Measurements from ENCODE around the gene SSH2.

Gene SSH2

DNA sequence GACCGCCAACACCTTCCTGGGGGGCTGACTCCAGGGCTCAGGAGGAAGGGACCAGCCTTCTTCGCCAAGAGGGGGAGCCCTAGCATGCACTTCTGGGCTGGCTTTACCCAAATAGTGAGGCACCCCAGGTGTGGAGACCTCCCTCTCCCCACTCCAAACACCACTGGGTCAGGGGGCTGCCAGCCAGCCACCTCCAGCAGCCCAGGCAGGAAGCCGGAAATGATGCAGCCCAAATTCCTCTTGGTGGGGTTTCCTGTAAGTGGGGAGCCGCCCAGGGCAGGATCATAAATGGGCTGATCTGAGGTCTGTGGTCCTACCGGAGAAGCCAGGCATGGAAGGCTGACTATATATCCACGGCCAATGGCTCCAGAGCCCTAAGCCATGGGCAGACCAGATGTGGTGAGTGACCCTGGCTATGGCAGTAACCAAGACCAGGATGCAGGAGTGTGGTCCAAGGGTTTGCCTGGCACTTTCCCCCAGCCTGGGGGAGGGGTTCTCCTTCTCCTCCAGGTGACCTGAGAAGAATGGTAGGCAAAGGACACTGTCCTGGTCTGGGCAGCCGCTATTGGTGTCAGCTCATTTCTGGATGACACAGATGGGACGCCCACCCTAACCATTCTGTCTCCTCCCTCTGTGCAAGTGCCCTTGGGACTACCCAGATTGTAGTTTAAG is 344.8 kb downstream of the SSH2 start:
- DNase-seq = no peak

DNA sequence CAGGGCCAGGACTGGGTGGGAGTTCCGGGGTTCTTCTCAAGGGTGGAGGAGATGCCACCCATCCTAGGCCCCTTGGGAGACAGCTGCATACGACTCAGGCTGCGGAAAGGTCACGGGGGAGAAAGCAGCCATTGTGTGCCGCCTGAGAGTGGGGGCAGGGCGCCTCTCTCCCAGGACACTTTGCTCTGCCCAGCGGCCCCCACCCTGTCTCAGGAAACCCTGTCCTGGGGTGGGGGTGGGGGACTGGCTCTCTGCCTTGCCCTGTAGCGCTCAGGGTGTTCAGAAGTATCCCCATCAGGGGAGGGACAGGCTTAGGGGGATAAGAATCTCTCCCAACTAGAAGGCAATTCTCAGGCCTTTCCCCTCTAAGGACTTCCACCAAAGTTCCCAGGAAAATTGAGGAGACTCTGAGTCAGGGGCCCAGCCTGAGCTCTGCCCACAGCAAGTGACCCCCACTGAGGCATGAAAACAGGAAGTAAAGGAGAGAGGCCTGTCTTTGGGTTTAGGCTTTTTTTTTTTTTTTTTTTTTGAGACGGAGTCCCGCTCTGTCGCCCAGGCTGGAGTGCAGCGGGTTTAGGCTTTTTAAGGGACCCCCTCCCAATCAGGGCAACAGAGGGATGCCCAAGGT is 345.5 kb downstream of the SSH2 start:
- DNase-seq = no peak

DNA sequence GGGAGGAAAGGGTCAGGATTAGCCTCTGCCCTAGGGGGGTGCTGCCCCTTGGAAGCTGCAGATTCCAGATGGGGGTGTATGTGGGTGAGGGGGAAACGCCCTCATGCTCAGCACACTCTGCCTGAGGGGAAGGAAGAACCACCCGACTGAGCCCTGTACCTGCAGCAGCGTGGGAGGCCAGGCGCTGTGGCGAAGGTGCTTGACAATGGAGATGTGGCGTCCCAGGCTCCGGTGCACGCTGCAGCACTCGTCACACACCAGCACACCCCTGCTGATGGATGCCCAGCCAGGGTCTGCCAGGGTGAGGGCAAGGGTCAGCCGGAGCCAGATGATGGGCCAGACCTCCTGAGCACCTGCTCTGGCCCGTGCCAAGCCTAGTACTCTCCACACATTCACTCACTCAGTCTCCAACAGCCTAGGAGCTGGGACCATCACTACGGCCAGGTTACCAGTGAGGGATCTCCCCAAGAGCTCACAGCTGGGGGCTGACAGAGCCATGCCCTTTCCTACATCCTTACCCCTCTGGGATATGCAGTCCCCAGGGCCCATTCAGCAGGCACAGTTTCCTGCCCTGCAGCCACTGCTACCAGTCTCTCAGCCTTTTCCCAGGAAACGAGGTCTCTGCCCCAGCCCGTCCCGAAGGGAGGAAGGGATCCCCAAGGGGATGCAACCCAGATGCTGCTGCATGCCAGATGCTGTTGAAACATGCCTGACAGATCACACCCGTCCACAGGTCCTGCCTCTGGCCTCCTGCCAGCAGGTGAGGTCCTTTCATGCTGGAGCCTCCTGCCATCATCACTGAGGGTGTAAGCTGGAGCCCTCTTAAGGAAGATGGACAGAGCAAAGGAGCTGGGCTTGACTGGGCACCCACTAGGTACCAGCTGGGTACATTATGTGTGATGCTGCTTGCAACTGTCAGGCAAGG is 346.4 kb downstream of the SSH2 start:
- DNase-seq = no peak

DNA sequence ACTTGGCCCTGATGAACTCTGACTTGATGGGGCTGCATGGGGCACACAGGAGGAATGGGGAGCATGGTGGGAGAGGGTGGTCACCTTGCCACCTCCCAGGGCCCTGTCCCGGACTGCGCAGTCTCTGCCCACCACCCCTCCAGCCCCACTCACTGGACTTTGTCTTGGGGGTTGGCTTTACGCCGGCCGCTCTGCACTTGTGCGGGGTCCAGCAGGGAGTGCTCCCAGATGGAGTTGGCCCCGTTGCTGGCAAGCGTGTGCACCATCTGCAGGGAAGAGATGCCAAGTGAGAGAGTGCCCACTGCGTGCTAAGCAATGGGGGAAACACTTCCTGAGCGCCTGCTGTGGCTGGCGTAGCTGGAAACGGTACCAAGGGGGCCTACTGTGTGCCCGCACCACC is 347.3 kb downstream of the SSH2 start:
- DNase-seq = no peak

DNA sequence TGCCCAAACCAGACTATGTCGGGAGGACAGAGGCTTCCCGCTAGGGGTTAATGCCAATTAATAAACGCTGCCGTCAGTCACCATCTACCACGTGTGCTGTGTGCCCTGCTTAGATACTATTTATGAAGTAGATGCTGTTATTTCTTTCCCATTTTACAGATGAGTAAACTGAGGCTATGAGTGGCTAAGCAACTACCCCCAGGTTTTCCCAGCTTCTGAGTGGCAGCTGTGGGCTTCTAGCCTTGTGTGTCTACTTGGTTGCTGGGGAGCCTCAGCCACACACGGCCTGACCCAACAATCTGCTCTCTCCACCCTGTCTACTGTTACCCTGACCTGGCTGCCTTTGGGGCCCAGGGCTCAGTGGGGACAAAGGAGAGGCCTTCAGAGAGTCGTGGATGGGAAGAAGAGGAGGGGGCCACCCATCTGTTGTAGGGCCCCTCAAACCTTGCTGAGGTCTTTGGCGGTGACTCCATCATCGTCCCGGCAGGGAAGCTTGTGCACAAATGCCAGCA is 347.7 kb downstream of the SSH2 start:
- DNase-seq = no peak

DNA sequence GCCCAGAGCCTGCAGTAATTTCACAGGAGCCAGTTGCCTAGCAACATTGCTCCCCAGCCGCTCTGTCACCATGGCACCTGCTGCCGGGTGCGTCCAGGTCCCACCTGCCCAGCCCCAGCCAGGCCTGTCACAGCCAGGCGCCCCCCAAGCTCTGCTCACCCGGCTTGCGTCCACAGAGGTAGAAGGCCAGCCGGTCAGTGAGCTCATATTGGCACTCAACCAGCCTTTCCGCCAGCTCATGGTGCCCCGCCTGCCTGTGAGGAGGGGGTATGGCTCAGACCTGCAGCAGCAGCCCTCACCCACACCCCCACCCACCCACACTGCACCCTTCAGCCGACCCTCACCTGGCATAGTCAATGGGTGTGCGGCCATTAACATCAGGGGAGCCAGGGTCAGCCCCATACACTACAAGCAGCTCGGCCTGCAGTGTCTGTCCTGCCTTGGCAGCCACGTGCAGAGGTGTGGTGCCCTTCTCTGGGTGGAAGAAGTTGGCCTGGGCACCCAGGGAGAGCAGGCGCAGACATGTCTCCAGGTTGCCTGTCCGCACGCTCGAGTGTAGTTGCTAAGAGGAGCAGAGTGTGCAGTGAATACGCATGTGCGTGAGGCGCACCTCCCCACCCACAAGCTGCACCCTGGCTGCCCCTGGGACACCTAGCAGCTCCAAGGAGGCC is 348.3 kb downstream of the SSH2 start:
- no peak for DNase-seq

DNA sequence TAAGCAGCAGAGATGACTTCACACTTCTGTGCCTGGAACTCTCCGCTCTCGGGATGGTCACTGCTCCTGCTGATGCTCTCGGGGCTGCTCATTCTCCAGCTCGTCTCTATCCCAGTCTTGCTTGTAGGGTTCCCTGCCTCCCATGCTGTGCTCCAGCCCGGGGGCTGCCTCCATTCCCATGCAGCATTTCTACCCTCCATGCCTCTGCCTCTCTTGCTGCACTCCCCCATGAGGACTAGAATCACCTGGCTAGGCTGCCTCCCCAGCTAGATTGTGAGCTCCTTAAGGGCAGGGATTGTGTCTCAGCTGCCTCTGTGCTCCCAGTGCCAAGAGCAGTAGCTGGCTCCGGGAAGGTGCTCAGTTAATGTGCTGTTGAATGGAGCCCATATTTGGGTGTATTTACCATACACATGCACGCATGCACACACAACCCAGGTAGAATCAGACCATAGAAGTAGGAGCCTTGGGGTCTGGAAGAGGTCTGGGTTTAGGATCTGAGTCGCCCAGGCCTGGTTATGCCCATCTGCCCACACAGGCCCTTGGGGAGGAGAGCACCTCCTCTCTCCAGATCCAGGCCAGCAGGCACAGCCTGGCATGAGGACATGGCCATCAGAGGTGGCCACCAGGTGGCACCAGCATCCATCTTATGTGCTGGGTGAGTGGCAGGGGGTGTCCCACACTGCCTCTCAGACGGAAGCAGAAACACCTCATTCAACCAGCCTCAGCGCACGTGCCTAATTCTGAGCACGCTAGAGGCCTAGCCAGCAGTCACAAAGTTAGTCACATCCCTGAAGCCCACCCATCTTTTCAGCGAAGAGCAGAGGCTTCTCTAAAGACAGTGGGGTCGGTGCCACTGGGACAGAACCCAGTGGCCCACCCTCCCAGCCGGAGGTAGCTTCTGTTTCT is 349.9 kb downstream of the SSH2 start:
- peak; percentile 90 to 91 for DNase-seq

DNA sequence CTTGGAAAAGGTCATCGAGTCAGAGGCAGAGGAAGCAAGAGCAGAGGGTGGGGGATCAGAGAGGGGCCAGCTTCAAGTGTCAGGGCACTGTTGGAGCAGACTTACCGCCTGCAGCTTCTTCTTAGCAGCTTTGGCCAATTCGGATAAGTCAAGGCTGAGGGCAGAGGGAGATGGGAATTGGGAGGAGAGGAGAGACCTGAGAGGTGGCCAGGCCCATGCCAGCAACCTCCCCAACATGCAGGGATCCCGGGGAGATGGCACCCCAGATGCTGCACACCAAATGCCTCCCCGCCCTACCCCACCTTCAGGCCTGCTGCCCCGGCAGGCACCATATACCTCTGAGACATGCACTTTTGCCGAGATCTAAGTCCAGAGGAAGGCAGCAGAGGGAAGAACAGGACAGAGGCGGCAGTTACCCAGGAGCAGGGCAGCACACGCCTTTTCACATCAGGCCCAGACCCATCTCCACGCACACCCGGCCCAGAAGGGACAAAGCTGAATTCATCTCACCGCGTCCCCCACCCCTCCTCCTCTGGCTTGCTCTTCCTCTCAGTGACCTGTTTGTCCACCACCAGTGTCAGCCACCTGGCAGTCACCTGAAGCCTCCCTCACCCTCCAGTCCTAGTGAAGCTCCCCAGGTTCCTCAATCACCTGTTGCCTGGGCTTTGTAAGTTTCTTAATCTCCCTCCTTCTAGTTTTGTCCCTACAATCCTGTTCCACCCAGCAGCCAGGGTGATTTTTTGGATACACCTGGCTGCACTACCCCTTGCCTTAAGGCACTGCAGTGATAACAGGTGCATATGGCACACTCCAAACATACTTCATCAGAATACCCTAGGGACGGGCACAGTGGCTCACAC is 351.2 kb downstream of the SSH2 start:
- no peak for DNase-seq

DNA sequence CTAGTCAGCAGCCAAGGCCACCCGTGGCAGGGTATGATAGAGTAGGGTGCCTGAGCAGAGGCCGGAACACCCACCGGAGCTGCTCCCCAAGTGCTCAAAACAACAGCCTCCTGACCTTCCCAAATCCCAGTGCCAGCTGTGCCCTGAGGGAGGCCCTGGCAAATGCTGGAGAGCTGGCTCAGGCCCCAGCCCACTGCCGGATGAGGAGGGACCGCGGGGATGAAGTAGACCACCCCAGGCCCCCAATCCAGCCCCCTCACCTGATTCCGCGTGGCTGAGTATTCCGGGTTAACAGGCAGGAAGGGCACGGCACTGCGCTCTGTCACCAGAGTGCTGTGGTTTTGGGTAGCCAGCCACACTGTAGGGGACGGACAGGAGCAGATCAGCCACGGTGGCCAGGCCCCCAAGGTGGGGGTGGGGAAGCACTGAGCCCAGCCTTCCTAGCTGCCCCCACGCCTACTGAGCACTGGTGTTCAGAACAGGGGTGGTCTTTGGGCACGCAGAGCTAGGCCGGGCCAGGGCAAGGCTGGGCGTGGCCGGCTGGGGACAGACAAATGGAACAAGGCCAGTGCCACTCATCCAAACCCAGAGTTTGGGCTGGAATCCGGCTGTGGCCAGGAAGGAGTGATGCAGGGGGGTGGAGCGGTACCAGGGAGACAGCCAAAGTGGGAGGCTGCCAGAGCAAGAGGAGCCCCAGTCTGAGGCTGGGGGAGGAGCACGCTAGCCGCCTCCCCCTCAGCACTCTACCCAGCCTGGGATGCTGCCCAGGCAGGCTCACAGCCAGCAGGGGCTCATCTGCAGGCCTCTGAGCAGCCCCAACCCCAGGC is 352.4 kb downstream of the SSH2 start:
- DNase-seq = no peak

DNA sequence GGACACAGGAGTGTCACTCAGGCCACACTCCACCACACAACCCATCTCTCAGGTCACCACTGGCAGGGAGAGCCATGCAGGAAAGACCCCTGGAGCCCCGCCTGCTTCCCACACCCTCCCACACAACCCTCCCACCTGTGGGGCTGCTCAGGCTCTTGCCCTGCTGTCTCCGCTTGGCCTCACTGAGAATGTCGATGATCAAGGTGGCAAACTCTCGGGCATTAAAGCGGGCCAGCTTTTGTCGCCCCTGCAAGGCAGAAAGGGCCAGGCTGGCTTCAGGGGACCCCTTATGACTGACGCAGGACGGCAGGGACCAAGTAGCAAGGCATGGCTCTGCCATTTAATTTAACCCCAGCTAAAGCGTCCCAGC is 353.0 kb downstream of the SSH2 start:
- no peak for DNase-seq

DNA sequence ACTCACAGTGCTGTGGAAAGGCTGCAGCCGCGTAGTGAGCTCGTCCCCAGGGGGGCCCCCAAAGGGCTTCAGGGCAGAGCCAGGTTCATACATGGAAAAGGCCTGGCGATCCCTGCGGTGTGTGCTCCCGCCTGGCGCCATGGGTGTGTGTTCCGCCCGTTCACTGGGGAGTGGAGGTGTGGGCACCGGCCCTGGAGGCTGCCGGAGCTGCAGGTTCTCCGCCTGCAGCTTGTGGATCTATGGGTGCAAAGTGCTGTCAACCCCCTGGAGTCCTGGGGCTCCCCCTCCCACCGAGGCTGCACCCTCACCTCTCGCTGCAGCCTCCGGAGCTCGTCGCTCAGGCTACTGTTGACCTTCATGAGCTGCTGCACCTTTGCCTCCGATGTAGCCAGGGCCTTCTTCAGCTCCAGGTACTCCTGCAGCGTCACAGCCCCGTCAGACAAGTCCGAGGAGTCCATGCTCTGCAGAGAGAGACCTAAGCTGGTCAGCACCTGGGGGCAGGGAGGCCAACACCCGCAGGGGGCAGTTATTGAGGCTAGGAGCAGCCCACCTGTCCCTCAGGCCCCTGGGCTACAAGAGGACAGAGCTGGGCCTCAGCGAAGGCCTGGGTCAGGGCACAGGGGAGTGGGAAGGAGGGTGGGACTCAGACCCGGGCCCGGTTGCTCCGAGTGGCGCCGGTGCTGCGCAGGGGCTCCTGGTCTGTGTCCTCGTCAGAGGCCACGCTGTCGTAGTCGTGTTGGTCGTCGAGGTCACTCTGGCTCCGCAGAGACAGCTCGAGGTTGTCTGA is 353.6 kb downstream of the SSH2 start:
- DNase-seq = no peak

Measured in activated CD4-positive, alpha-beta T cell treated with anti-CD3 and anti-CD28 coated beads, Interleukin-2, amount 50 U/mL, for 4 hours (primary cell).